CD14-positive monocyte (primary cell): Measurements from ENCODE around the gene DENND2D. TPM values are rescaled to one million over a fixed set of nuclear protein-coding genes. Genes with fewer than 3 reads are reported as not detected.
A peak's percentile ranks its signal among the peaks of the same experiment; 100 is the strongest.

ENCODE experiments used
- DNase-seq, 3 donors: peaks; one replicate each; pipeline ENCODE4 v3.0.0-alpha.2; 2011 to 2022
- H2AFZ ChIP-seq: 2 replicates; pipeline ENCODE4 v1.6.0; 2012; ENCODE audit warnings: mild to moderate bottlenecking, low read depth, low read length, inconsistent platforms; ENCODE audit not compliant: insufficient read depth, poor library complexity, severe bottlenecking
- H3K27ac ChIP-seq, 2 donors: 1 replicate in 1 of 2; 2 replicates in 1 of 2; pipeline ENCODE4 v1.5.1; 2012 to 2013; ENCODE audit warnings: low read length in 2 of 2, control low read depth in 1 of 2, inconsistent platforms in 1 of 2, low read depth in 1 of 2, mild to moderate bottlenecking in 1 of 2
- H3K27me3 ChIP-seq, 2 donors: one replicate each; pipeline versions ENCODE4 v1.6.0 to v1.6.1; 2011 to 2013; ENCODE audit warnings: low read length in 2 of 2; ENCODE audit not compliant: control insufficient read depth in 2 of 2, insufficient read depth in 2 of 2
- H3K36me3 ChIP-seq, 2 donors: replicated peaks in 1 of 2; 1 replicate in 1 of 2; 2 replicates in 1 of 2; pipeline versions ENCODE4 v1.5.1 to v1.6.1; 2012 to 2013; ENCODE audit warnings: low read length in 2 of 2, control low read depth in 1 of 2, inconsistent platforms in 1 of 2, mild to moderate bottlenecking in 1 of 2; ENCODE audit not compliant: insufficient read depth in 2 of 2, control insufficient read depth in 1 of 2
- H3K4me1 ChIP-seq, 2 donors: 1 replicate in 1 of 2; 2 replicates in 1 of 2; pipeline versions ENCODE4 v1.5.1 to v1.6.1; 2012 to 2013; ENCODE audit warnings: low read length in 2 of 2, control low read depth in 1 of 2, inconsistent platforms in 1 of 2, mild to moderate bottlenecking in 1 of 2, moderate library complexity in 1 of 2; ENCODE audit not compliant: insufficient read depth in 2 of 2, control insufficient read depth in 1 of 2
- H3K4me2 ChIP-seq: replicated peaks from 2 replicates; pipeline ENCODE3; 2012; ENCODE audit warnings: low read length, moderate library complexity, mild to moderate bottlenecking; ENCODE audit not compliant: poor library complexity, severe bottlenecking; ENCODE audit errors: extremely low read depth
- H3K4me3 ChIP-seq, 3 experiments: fragments of 200-600 bp in 1 of 3; sonication (generic) in 1 of 3; replicated peaks in 1 of 3; 1 replicate in 2 of 3; 2 replicates in 1 of 3; pipeline ENCODE4 v1.5.1; 2011 to 2013; ENCODE audit warnings: low read length in 3 of 3, mild to moderate bottlenecking in 3 of 3, control low read depth in 2 of 3, low read depth in 2 of 3, inconsistent platforms in 1 of 3, moderate library complexity in 1 of 3
- H3K79me2 ChIP-seq: 2 replicates; pipeline ENCODE4 v1.6.0; 2012; ENCODE audit warnings: mild to moderate bottlenecking, control low read depth, inconsistent platforms, low read length, moderate library complexity; ENCODE audit not compliant: insufficient read depth
- H3K9ac ChIP-seq: 2 replicates; pipeline ENCODE4 v1.6.0; 2017; ENCODE audit warnings: low read length, mild to moderate bottlenecking; ENCODE audit not compliant: insufficient read depth, poor library complexity, severe bottlenecking
- H3K9me3 ChIP-seq, 2 donors: replicated peaks in 1 of 2; 1 replicate in 1 of 2; 2 replicates in 1 of 2; pipeline versions ENCODE4 v1.5.1 to v1.6.1; 2012 to 2013; ENCODE audit warnings: low read length in 2 of 2, control low read depth in 1 of 2; ENCODE audit not compliant: control insufficient read depth in 1 of 2, insufficient read depth in 1 of 2
- H4K20me1 ChIP-seq: 2 replicates; pipeline ENCODE4 v1.6.0; 2012; ENCODE audit warnings: mild to moderate bottlenecking, low read length, control low read depth, moderate library complexity; ENCODE audit not compliant: insufficient read depth
- H3K27ac Mint-ChIP-seq, 7 donors: one replicate each; pipeline ENCODE4 v1.8.0; 2020; ENCODE audit warnings: mild to moderate bottlenecking in 7 of 7, mixed read lengths in 7 of 7, moderate library complexity in 6 of 7, inconsistent platforms in 2 of 7
- H3K27me3 Mint-ChIP-seq, 3 donors: one replicate each; pipeline ENCODE4 v1.8.0; 2021 to 2022; ENCODE audit warnings: low read depth in 3 of 3, mild to moderate bottlenecking in 3 of 3, mixed read lengths in 3 of 3, moderate library complexity in 3 of 3, inconsistent platforms in 1 of 3
- H3K36me3 Mint-ChIP-seq, 2 donors: one replicate each; pipeline ENCODE4 v1.8.0; 2020; ENCODE audit warnings: mixed read lengths in 2 of 2, inconsistent platforms in 1 of 2, mild to moderate bottlenecking in 1 of 2
- H3K4me1 Mint-ChIP-seq: one replicate; pipeline ENCODE4 v1.8.0; 2020; ENCODE audit warnings: mild to moderate bottlenecking, mixed read lengths
- H3K4me3 Mint-ChIP-seq, 2 donors: one replicate each; pipeline ENCODE4 v1.8.0; 2020; ENCODE audit warnings: mild to moderate bottlenecking in 2 of 2, mixed read lengths in 2 of 2, moderate library complexity in 1 of 2
- H3K9me3 Mint-ChIP-seq, 7 donors: one replicate each; pipeline ENCODE4 v1.8.0; 2020 to 2022; ENCODE audit warnings: mixed read lengths in 7 of 7, mild to moderate bottlenecking in 6 of 7, moderate library complexity in 6 of 7, inconsistent platforms in 2 of 7
- CTCF ChIP-seq: fragments of 200-600 bp; IDR thresholded peaks from one replicate; pipeline ENCODE4 v1.8.0; 2022; ENCODE audit warnings: antibody characterized with exemption, mild to moderate bottlenecking
- WGBS: methylation state at CpG from one replicate; pipeline ENCODE4 v1.1.5; 2013; ENCODE audit warnings: missing lambda C conversion rate; ENCODE audit not compliant: insufficient coverage; 5-methylcytosine and 5-hydroxymethylcytosine counted together
- intact Hi-C, 2 donors: fragments of 100-400 bp; cut with micrococcal nuclease; formaldehyde crosslinking; loops; one replicate each; pipeline versions ENCODE4 v1.15.0 to v1.15.1; 2023
- polyA plus RNA-seq, 3 donors: library from polyadenylated mRNA; depleted of rRNA in 1 of 3; unstranded in 2 of 3; stranded (reverse) in 1 of 3; fragments of 300-500 nt in 2 of 3; fragments of >200 nt in 1 of 3; fragmentation: Illumina TruSeq in 2 of 3; gene quantifications; 1 replicate in 2 of 3; 2 replicates in 1 of 3; pipeline ENCODE4 v1.2.3, GENCODE V29; 2012 to 2021

The DENND2D gene
- polyA plus RNA-seq, 3 donors, result 19.1 to 24.0 (median 22.4) TPM

- H3K4me2 ChIP-seq, result peak overlapping the region; percentile 48
- peak overlapping the region; percentile 15 to 63 for H3K27ac ChIP-seq
- H3K27me3 Mint-ChIP-seq, result no peaks in the 10 kb centered on the region
These were observed 13.0 kb upstream of the DENND2D start for GRCh38 chr1:111213412-111213811.

GRCh38 chr1:111212634-111213335, 12.3 kb upstream of the DENND2D start:
- intact Hi-C loops, result no loop called here
- H3K36me3 Mint-ChIP-seq, result peaks cover 0 to 2% of the 10 kb centered on the region in 2 donors
- no peaks in the 10 kb centered on the region for H3K9me3 Mint-ChIP-seq
- Histone ChIP-seq H3K79me2 (no peaks in the 10 kb centered on the region), H3K4me1 (peaks cover 58 to 60% of the 10 kb centered on the region in 2 donors), H3K27me3 (no peaks in the 10 kb centered on the region), H3K27ac (peak overlapping the region; percentile 15 to 63), H3K9ac (no peak overlapping the region), H3K9me3 (no peaks in the 10 kb centered on the region), H4K20me1 (no peaks in the 10 kb centered on the region), H3K4me3 (peak overlapping the region in 1 of 3 experiments; percentile 24), H2AFZ (no peak overlapping the region), H3K4me2 (peak overlapping the region; percentile 48), H3K36me3 (no peaks in the 10 kb centered on the region)
- peak overlapping the region; percentile 60 to 76 for H3K4me3 Mint-ChIP-seq
- TF ChIP-seq CTCF, result no peak
- DNase-seq, result peak in 1 of 3 donors; percentile 35
- WGBS, result 100% methylated on average over 1 of the region's 5 CpGs
- H3K27me3 Mint-ChIP-seq, result no peaks in the 10 kb centered on the region
- H3K27ac Mint-ChIP-seq, result peak overlapping the region; percentile 83 to 92 (median 86)
- peaks cover 59% of the 10 kb centered on the region for H3K4me1 Mint-ChIP-seq

More at GRCh38 chr1:111213412-111213811, 13.0 kb upstream of the DENND2D start:
- Histone ChIP-seq H3K9ac (no peak overlapping the region), H3K9me3 (no peaks in the 10 kb centered on the region), H4K20me1 (no peaks in the 10 kb centered on the region), H3K27me3 (no peaks in the 10 kb centered on the region), H3K4me3 (peak overlapping the region in 1 of 3 experiments; percentile 24), H3K4me1 (peaks cover 58 to 64% of the 10 kb centered on the region in 2 donors), H3K79me2 (no peaks in the 10 kb centered on the region), H3K36me3 (no peaks in the 10 kb centered on the region), H2AFZ (no peak overlapping the region)
- WGBS, result 20% methylated on average over 1 of the region's 6 CpGs
- peaks cover 62% of the 10 kb centered on the region for H3K4me1 Mint-ChIP-seq
- H3K27ac Mint-ChIP-seq, result peak overlapping the region; percentile 83 to 92 (median 86)
- no peaks in the 10 kb centered on the region for H3K9me3 Mint-ChIP-seq
- TF ChIP-seq CTCF, result no peak
- peak overlapping the region; percentile 60 to 76 for H3K4me3 Mint-ChIP-seq
- H3K36me3 Mint-ChIP-seq, result peaks cover 0 to under 1% of the 10 kb centered on the region in 2 donors
- DNase-seq, result peak in 2 of 3 donors; percentile 33 to 44
- intact Hi-C loops, result no loop called here
